22Rv1 (cell line): Measurements from ENCODE around the gene GDNF.

Source experiments
- ZFX ChIP-seq: fragments of 450-650 bp; IDR thresholded peaks from 2 replicates; pipeline ENCODE4 v1.6.1; 2017; ENCODE audit warnings: antibody characterized with exemption, borderline replicate concordance
- TF ChIP-seq, protein P1 (sequence below): fragments of 450-650 bp; IDR thresholded peaks from 2 replicates; pipeline ENCODE4 v1.5.1; 2017; ENCODE audit warnings: mild to moderate bottlenecking

DNA sequence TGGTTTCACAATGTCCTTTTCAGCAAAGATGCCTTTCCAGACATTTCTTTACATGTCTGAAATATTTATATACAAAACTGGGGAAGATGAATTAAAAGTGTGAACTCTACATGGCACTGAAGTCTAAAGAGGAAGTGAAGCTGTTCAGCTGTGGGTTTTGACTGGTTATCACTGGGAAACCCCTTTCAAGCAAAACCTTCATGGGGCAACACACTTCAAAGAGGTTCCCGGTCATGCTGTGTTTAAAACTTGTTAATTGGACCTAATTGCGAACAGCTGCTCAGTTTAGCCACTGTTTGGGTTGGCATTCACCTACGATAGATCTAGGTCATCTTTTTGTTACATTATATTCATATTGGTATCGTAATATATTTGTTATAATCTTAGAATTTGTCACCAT is 20.0 kb upstream of the GDNF start:
- TF ChIP-seq, protein P1, sequence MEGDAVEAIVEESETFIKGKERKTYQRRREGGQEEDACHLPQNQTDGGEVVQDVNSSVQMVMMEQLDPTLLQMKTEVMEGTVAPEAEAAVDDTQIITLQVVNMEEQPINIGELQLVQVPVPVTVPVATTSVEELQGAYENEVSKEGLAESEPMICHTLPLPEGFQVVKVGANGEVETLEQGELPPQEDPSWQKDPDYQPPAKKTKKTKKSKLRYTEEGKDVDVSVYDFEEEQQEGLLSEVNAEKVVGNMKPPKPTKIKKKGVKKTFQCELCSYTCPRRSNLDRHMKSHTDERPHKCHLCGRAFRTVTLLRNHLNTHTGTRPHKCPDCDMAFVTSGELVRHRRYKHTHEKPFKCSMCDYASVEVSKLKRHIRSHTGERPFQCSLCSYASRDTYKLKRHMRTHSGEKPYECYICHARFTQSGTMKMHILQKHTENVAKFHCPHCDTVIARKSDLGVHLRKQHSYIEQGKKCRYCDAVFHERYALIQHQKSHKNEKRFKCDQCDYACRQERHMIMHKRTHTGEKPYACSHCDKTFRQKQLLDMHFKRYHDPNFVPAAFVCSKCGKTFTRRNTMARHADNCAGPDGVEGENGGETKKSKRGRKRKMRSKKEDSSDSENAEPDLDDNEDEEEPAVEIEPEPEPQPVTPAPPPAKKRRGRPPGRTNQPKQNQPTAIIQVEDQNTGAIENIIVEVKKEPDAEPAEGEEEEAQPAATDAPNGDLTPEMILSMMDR, result no peak
- TF ChIP-seq ZFX, result no peak
